ENCODE data around the gene PACSIN3. TPM values are rescaled to one million over a fixed set of nuclear protein-coding genes. Genes with fewer than 3 reads are reported as not detected.

The PACSIN3 gene
- total RNA-seq, 2 donors from 2014 or later, result 48.0 to 66.6 TPM

DNA sequence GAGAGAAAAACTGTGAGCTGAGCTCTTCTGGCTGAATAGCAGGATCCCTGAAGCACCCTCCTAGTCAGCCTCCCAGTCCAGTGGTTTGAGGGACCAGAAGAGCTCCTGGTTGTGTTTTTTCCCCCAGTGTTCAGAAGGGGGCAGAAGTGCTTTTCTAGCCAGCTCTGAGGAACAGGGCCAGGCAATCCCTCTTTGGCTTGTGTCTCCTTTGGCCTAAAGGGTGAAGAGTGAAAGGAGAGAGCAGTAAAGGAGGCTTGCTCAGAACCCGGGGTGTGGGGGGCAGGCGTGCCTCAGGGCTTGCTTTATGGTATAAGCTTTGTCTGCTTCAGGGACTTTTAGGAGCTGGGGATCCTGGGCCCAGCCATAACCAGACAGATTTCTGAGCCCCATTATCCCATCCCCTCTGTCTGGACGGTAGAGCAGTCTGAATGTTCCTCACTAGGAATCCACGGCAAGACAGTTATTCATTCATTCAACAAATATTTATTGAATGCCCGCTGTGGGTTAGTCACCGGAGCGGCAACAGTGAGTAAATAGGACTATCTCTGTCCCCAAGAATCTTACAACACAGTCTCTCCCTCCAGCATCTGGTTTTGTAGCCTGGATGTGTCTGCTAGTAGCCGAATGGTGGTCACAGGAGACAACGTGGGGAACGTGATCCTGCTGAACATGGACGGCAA, 47.9 kb upstream of the PACSIN3 start:
- peak; percentile 76 for DNase-seq
- Mint-ChIP-seq H3K27me3 (ENCODE audit: insufficient read depth) (no peaks in the 10 kb centered on the region), H3K27ac (peak overlapping the region; percentile 71), H3K36me3 (ENCODE audit: low read depth) (peaks cover 17% of the 10 kb centered on the region), H3K9me3 (no peaks in the 10 kb centered on the region), H3K4me1 (no peaks in the 10 kb centered on the region), H3K4me3 (no peak overlapping the region)
- H3K9me3 ChIP-seq (ENCODE audit: control insufficient read depth, low read length), result no peaks in the 10 kb centered on the region
- no peaks in the 10 kb centered on the region for H3K4me1 ChIP-seq (ENCODE audit: control insufficient read depth, insufficient read depth, low read length)
- 88 to 96% methylated on average over 11 of the region's 11 CpGs for WGBS, 2 experiments (ENCODE audit: insufficient coverage in 1 of 2, insufficient read length in 1 of 2)
- H3K27me3 ChIP-seq (ENCODE audit: control insufficient read depth, insufficient read depth, low read length, poor library complexity, severe bottlenecking), result no peaks in the 10 kb centered on the region
- H3K27ac ChIP-seq (ENCODE audit: low read depth, low read length), result no peak overlapping the region
- TF ChIP-seq, protein P1, sequence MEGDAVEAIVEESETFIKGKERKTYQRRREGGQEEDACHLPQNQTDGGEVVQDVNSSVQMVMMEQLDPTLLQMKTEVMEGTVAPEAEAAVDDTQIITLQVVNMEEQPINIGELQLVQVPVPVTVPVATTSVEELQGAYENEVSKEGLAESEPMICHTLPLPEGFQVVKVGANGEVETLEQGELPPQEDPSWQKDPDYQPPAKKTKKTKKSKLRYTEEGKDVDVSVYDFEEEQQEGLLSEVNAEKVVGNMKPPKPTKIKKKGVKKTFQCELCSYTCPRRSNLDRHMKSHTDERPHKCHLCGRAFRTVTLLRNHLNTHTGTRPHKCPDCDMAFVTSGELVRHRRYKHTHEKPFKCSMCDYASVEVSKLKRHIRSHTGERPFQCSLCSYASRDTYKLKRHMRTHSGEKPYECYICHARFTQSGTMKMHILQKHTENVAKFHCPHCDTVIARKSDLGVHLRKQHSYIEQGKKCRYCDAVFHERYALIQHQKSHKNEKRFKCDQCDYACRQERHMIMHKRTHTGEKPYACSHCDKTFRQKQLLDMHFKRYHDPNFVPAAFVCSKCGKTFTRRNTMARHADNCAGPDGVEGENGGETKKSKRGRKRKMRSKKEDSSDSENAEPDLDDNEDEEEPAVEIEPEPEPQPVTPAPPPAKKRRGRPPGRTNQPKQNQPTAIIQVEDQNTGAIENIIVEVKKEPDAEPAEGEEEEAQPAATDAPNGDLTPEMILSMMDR (conservative IDR thresholded peaks at IDR 0.05), result peak; percentile 70
- peaks cover 13% of the 10 kb centered on the region for H3K36me3 ChIP-seq (ENCODE audit: control insufficient read depth, insufficient read depth, low read length)
- H3K9ac ChIP-seq (ENCODE audit: extremely low read depth, low read length, poor library complexity, severe bottlenecking), result no peak overlapping the region
- H3K4me3 ChIP-seq (ENCODE audit: low read length), result no peak overlapping the region

DNA sequence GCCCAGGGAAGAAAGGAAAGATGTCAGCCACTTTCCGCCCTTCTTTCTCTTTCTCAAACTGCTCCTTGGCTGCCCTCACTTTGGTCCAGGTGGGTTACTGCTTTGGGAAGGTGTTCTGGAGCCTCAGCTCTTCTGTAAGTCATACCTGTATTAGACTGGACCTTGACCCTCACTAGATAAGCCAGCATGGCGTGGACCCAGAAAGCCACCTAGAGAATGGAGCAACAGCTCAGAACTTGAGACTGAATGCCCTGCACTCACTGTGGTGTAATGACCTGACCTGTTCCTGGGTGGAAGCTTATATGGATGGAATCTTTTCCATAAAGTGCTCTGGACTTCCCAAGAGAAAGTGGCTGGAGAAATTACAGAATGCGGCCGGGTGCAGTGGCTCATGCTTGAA, 46.8 kb upstream of the PACSIN3 start:
- H3K36me3 ChIP-seq (ENCODE audit: control insufficient read depth, insufficient read depth, low read length), result peaks cover 12% of the 10 kb centered on the region
- 97 to 100% methylated on average over 1 to 4 of the region's 4 CpGs for WGBS, 2 experiments (ENCODE audit: insufficient coverage in 1 of 2, insufficient read length in 1 of 2)
- no peaks in the 10 kb centered on the region for H3K4me1 ChIP-seq (ENCODE audit: control insufficient read depth, insufficient read depth, low read length)
- TF ChIP-seq, protein P1 (conservative IDR thresholded peaks at IDR 0.05), result no peak
- Mint-ChIP-seq H3K27me3 (ENCODE audit: insufficient read depth) (no peaks in the 10 kb centered on the region), H3K4me1 (no peaks in the 10 kb centered on the region), H3K9me3 (no peaks in the 10 kb centered on the region), H3K36me3 (ENCODE audit: low read depth) (peaks cover 14% of the 10 kb centered on the region), H3K27ac (no peak overlapping the region), H3K4me3 (no peak overlapping the region)
- H3K27ac ChIP-seq (ENCODE audit: low read depth, low read length), result no peak overlapping the region
- no peaks in the 10 kb centered on the region for H3K27me3 ChIP-seq (ENCODE audit: control insufficient read depth, insufficient read depth, low read length, poor library complexity, severe bottlenecking)
- no peak overlapping the region for H3K9ac ChIP-seq (ENCODE audit: extremely low read depth, low read length, poor library complexity, severe bottlenecking)
- H3K9me3 ChIP-seq (ENCODE audit: control insufficient read depth, low read length), result no peaks in the 10 kb centered on the region
- DNase-seq, result no peak
- no peak overlapping the region for H3K4me3 ChIP-seq (ENCODE audit: low read length)

DNA sequence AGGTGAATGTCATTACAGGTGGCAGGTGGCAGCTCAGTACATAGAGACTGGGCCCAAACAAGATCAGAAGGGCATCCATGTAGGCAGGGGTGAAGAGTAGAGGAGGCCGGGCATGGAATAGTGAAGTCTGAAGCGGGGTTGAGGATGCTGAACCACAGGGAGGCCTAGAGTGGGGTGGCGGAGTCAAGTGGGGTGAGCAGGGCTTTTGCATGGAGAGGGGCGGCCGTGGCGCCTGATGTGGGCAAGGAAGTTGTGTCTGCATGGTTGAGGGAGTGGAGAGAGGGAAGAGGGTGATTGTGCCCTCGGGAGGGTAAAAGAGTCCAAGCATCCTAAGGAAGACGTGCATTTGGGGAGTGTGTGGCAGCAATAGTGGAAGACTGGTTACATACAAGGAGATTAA, 42.9 kb upstream of the PACSIN3 start:
- H3K27ac Mint-ChIP-seq, result peak overlapping the region; percentile 2
- H3K9me3 Mint-ChIP-seq, result no peaks in the 10 kb centered on the region
- H3K4me1 Mint-ChIP-seq, result no peaks in the 10 kb centered on the region
- Histone ChIP-seq H3K9me3 (ENCODE audit: control insufficient read depth, low read length) (no peaks in the 10 kb centered on the region), H3K4me1 (ENCODE audit: control insufficient read depth, insufficient read depth, low read length) (no peaks in the 10 kb centered on the region), H3K27me3 (ENCODE audit: control insufficient read depth, insufficient read depth, low read length, poor library complexity, severe bottlenecking) (no peaks in the 10 kb centered on the region), H3K36me3 (ENCODE audit: control insufficient read depth, insufficient read depth, low read length) (peaks cover 12% of the 10 kb centered on the region), H3K9ac (ENCODE audit: extremely low read depth, low read length, poor library complexity, severe bottlenecking) (no peak overlapping the region), H3K4me3 (ENCODE audit: low read length) (no peak overlapping the region), H3K27ac (ENCODE audit: low read depth, low read length) (no peak overlapping the region)
- DNase-seq, result no peak
- WGBS, 2 experiments (ENCODE audit: insufficient coverage in 1 of 2, insufficient read length in 1 of 2), result 95 to 98% methylated on average over 8 of the region's 8 CpGs
- H3K4me3 Mint-ChIP-seq, result no peak overlapping the region
- TF ChIP-seq, protein P1 (conservative IDR thresholded peaks at IDR 0.05), result no peak
- H3K27me3 Mint-ChIP-seq (ENCODE audit: insufficient read depth), result no peaks in the 10 kb centered on the region
- peaks cover 18% of the 10 kb centered on the region for H3K36me3 Mint-ChIP-seq (ENCODE audit: low read depth)
